ENCODE data around the gene CSPG4. TPM values are rescaled to one million over a fixed set of nuclear protein-coding genes. Genes with fewer than 3 reads are reported as not detected.

CSPG4 gene
- total and polyA plus RNA-seq, 9 of the 15 experiments (the other 6 are each of a cell fraction or from before 2014, with no cell fraction given), result under 0.01 to 0.07 (median 0.04) TPM; not detected in 5

DNA sequence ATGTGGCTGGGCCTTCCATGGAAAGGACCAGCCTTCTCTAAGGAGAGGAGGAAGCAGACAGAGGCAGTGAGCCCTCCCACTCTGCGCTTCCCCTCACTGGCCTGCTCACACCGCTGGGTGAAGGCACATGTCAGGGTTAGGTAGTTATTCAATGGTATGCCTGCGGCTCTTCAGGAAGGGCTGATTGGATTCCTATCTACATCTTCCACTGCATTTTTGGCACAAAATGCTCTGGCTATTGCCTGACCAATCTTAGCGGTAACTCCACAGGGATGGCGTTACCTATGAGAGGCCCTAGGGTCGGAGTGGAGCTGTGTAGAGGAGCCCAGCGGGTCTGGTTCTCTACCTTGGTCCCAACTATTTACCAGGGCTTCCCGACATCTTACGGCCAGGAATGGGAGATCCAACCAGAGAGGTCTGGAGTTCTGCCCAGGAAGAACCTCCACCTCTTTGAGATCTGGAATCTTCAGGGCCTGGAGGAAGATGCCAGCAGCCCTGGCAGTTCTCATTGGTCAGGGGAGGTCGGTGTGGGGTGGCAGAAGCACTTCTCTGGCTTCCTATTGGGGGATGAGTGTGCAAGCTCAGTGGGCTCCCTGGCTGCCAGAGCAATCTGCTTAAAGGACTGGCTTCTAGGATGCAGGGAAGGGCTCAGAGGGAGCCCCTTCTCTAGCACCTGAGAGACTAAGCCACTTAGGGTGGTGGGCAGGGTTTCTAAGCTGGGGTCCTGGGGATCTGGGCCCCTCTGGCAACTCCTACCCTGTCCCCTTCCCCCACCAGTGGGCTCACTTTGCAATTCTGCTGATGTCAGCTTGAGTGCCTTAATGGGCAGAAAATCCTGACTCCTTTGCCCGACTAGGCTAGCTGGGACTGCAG, 40.7 kb downstream of the CSPG4 start (continued):
- TF ChIP-seq ZBTB1 (CRISPR knock-in tag; IDR thresholded peaks at IDR 0.05; ENCODE audit: borderline replicate concordance, low read depth) (no peak), ZNF316 (IDR thresholded peaks at IDR 0.05) (peak; percentile 52; the same call in 1 of the 2 replicates), ZBTB33 (CRISPR knock-in tag; IDR thresholded peaks at IDR 0.05) (0 out of 2 replicates have a peak, but pooled peaks have one; percentile 20), GATA2 (CRISPR knock-in tag; IDR thresholded peaks at IDR 0.05) (0 out of 2 replicates have a peak, but pooled peaks have one; percentile 11)

DNA sequence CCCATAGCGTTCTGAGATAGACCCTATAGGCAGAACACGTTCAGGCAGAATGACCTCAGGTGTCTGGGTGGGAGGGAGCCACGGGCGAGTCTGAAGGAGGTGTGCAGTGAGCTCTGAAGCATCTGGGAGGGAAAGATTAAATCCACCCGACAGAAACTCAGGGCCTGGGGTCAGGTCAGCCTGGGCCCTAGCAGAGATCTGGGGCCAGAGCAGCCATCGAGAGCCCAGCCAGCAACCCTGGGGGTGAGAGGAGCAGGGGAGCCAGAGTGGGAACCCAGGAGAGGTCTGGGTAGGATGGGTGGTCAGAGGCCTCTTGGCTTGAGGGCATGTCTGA, 42.8 kb downstream of the CSPG4 start:
- H3K9ac ChIP-seq (ENCODE audit: insufficient read depth in 1 of 2, low read depth in 2 of 2, low read length in 2 of 2), result peak overlapping the region in 1 of 2 experiments; percentile 83; a peak in 3 of 4 replicates
- no peak overlapping the region for H3K4me2 ChIP-seq (ENCODE audit: insufficient read depth, low read length)
- no peaks in the 10 kb centered on the region for H3K27me3 ChIP-seq (ENCODE audit: control insufficient read depth in 2 of 2, insufficient read depth in 2 of 2, low read length in 2 of 2)
- H4K20me1 ChIP-seq (replicated peaks; ENCODE audit: control insufficient read depth, insufficient read depth, low read length), result peaks cover 6% of the 10 kb centered on the region
- no peaks in the 10 kb centered on the region for H3K36me3 ChIP-seq (ENCODE audit: control insufficient read depth, insufficient read depth, low read length)
- intact Hi-C loops (cut with micrococcal nuclease), result no loop called here
- in situ Hi-C loops (cut with MboI), result loop anchor here (10.0 kb wide), 1 partner anchor 645 kb away; the partner anchor contains the start of gene PPCDC
- H3K9me1 ChIP-seq (ENCODE audit: control insufficient read depth, insufficient read depth, low read length), result peaks cover 3% of the 10 kb centered on the region
- no peak for TF ChIP-seq ZNF764 (CRISPR knock-in tag; IDR thresholded peaks at IDR 0.05; ENCODE audit: low read depth)
- TF ChIP-seq, protein P1, sequence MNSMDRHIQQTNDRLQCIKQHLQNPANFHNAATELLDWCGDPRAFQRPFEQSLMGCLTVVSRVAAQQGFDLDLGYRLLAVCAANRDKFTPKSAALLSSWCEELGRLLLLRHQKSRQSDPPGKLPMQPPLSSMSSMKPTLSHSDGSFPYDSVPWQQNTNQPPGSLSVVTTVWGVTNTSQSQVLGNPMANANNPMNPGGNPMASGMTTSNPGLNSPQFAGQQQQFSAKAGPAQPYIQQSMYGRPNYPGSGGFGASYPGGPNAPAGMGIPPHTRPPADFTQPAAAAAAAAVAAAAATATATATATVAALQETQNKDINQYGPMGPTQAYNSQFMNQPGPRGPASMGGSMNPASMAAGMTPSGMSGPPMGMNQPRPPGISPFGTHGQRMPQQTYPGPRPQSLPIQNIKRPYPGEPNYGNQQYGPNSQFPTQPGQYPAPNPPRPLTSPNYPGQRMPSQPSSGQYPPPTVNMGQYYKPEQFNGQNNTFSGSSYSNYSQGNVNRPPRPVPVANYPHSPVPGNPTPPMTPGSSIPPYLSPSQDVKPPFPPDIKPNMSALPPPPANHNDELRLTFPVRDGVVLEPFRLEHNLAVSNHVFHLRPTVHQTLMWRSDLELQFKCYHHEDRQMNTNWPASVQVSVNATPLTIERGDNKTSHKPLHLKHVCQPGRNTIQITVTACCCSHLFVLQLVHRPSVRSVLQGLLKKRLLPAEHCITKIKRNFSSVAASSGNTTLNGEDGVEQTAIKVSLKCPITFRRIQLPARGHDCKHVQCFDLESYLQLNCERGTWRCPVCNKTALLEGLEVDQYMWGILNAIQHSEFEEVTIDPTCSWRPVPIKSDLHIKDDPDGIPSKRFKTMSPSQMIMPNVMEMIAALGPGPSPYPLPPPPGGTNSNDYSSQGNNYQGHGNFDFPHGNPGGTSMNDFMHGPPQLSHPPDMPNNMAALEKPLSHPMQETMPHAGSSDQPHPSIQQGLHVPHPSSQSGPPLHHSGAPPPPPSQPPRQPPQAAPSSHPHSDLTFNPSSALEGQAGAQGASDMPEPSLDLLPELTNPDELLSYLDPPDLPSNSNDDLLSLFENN (IDR thresholded peaks at IDR 0.05; ENCODE audit: low read depth in 2 of 2, low read length in 2 of 2), result no peak
- TF ChIP-seq TAL1 (IDR thresholded peaks at IDR 0.05), result peak; percentile 32; the same call in 1 of the 2 replicates
- TF ChIP-seq CBFA2T2 (conservative IDR thresholded peaks at IDR 0.05), result peak; percentile 49
- TF ChIP-seq ZFP30 (CRISPR knock-in tag; IDR thresholded peaks at IDR 0.05; ENCODE audit: borderline replicate concordance), result no peak
- peak; percentile 47; the same call in 1 of the 2 replicates for TF ChIP-seq TCF3 (CRISPR knock-in tag; IDR thresholded peaks at IDR 0.05)
- TF ChIP-seq ESRRA (IDR thresholded peaks at IDR 0.05; ENCODE audit: borderline replicate concordance, low read depth), result no peak
- TF ChIP-seq CBFA2T3 (IDR thresholded peaks at IDR 0.05), result peak; percentile 75
- H3K4me3 ChIP-seq, result no peak overlapping the region
- H3K27ac ChIP-seq (ENCODE audit: extremely low read depth, low read depth, low read length), result no peak overlapping the region
- ChIA-PET POLR2A (interaction anchor here (1.3 to 1.4 kb wide), 2 partner anchors 9 to 22 kb away, joined by 3 to 14 read pairs; partner anchors contain the start of gene SNX33), CTCF (ENCODE audit: low intra/inter-chr PET ratio) (no interaction called here)
- H3K79me2 ChIP-seq (ENCODE audit: control insufficient read depth, insufficient read depth, low read length), result no peaks in the 10 kb centered on the region
- no TSS peak for BruUV-seq (replicated peaks)
- ATAC-seq (peak; percentile 62), FAIRE-seq (peak; percentile 42), DNase-seq (ENCODE audit: extremely low read depth in 1 of 4, low spot score in 3 of 4) (peak in 2 of 4 experiments; percentile 53 to 59)
- H2AFZ ChIP-seq (ENCODE audit: low read depth, low read length), result no peak overlapping the region
- 6% methylated on average over 6 of the region's 6 CpGs for WGBS (ENCODE audit: insufficient coverage, low coverage, missing lambda C conversion rate)
- no peaks in the 10 kb centered on the region for H3K9me3 ChIP-seq (replicated peaks; ENCODE audit: control insufficient read depth, insufficient read depth, low read depth, low read length)
- peaks cover 10 to 37% of the 10 kb centered on the region in 2 experiments; a peak in 4 of 5 replicates for H3K4me1 ChIP-seq (replicated peaks in 1 of 2; ENCODE audit: control insufficient read depth in 2 of 2, insufficient read depth in 2 of 2, low read length in 2 of 2)
